ENCODE data around the gene POTEM. TPM values are rescaled to one million over a fixed set of nuclear protein-coding genes. Genes with fewer than 3 reads are reported as not detected.

The POTEM gene
- total RNA-seq = not detected in 2 replicates

DNA sequence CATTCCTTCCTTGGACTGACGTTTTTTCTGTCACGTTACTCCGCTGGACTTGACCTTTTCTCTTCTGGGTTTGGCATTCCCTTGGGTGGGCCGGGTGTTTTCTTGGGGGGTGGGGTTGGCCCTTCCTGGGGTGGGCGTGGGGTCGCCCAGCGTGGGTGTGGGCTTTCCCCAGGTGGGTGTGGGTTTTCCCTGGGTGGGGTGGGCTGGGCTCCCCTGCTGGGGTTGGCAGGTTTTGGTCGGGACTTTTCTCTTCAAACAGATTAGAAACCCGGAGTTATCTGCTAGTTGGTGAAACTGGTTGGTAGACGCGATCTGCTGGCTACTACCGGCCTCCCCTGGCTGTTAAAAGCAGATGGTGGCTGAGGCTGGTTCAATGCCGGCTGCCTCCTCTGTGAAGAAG lies at the start of gene POTEM:
Gene POTEM (plus strand): TSS at position 301 of the 400 bp plus-strand sequence. CDS start 52 bp downstream, at position 353.

All from smooth muscle cell of bladder (primary cell).